SK-N-MC (cell line): ENCODE data around the gene CEP104.

ENCODE experiments used
- DNase-seq: peaks from one replicate; pipeline ENCODE4 v3.0.0-alpha.2; 2011; ENCODE audit warnings: low read depth, low spot score
- H3K27ac ChIP-seq: fragments of 200-600 bp; sonication (generic); 2 replicates; pipeline ENCODE4 v1.5.1; 2016; ENCODE audit warnings: mixed run types
- H3K36me3 ChIP-seq: fragments of 200-600 bp; sonication (generic); 2 replicates; pipeline ENCODE4 v1.6.1; 2017; ENCODE audit warnings: antibody characterized with exemption, low read length, mixed read lengths; ENCODE audit not compliant: insufficient read depth
- H3K4me3 ChIP-seq: fragments of 200-600 bp; sonication (generic); 2 replicates; pipeline ENCODE4 v1.5.1; 2016
- H3K9ac ChIP-seq: fragments of 200-600 bp; sonication (generic); 2 replicates; pipeline ENCODE4 v1.8.0; 2017; ENCODE audit warnings: mixed run types, mixed read lengths; ENCODE audit not compliant: insufficient read length
- H3K9me3 ChIP-seq: fragments of 200-600 bp; sonication (generic); 2 replicates; pipeline ENCODE4 v1.6.1; 2017; ENCODE audit warnings: low read depth, mild to moderate bottlenecking, antibody characterized with exemption, low read length, moderate library complexity, mixed read lengths
- EZH2 ChIP-seq: fragments of 200-600 bp; sonication (generic); IDR thresholded peaks from one replicate; pipeline ENCODE4 v1.6.1; 2017; ENCODE audit warnings: antibody characterized with exemption
- FOXP2 ChIP-seq: optimal IDR thresholded peaks from 2 replicates; pipeline ENCODE3; 2011; ENCODE audit warnings: mild to moderate bottlenecking, moderate library complexity; ENCODE audit not compliant: insufficient read depth; ENCODE audit errors: extremely low read length, control extremely low read depth
- POLR2AphosphoS5 ChIP-seq: IDR thresholded peaks from 2 replicates; pipeline ENCODE4 v1.6.1; 2012; ENCODE audit warnings: mild to moderate bottlenecking, low read depth, low read length, borderline replicate concordance

The CEP104 gene

DNA sequence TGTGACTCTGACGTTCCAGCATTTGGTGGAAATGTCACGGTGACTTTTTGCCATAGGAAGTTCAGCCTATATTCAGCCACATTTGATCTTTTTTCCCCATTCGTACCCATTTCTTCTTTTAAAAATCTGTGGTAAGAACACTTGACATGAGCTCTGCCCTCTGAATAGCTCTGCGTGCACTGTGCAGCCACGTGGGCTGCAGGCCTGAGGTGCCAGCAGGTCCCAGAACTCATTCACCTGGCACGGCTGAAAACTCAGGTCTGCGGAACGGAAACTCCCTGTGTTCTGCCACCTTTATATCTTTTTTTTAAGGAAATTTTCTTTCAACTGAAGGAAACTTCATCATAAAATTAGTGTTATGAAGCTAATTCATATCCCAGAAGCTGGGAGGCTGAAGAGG, 28.6 kb downstream of the CEP104 start:
- H3K27ac ChIP-seq: no peak overlapping the region
- TF ChIP-seq POLR2AphosphoS5 (no peak), EZH2 (no peak), FOXP2 (no peak)
- H3K9me3 ChIP-seq: no peaks in the 10 kb centered on the region
- H3K36me3 ChIP-seq: peaks cover 5% of the 10 kb centered on the region
- no peak for DNase-seq
- H3K4me3 ChIP-seq: no peak overlapping the region
- no peak overlapping the region for H3K9ac ChIP-seq

DNA sequence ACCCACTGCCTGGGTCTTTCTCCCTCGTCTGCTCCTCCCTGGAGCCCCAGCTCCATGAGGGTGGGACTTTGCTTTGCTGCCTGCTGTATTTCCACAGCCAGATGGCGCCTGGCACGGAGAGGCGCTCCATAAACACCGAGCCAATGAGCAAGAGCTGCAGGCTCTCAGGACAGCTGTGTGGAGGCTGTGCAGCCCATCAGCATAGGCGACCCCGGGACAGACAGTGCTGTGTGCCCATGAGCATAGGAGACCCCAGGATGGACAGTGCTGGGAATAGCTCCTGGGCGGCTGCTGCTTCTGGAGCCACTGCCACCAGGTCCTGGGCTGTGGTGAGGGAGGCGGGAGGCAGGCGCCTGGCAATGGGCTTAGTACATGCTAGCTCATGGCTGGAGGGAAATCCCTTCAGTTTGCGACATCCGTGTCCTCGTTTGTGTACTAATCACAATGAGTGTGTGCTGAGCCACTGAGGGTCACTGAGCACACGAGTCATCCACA, 29.2 kb downstream of the CEP104 start:
- Histone ChIP-seq H3K36me3 (peaks cover 5% of the 10 kb centered on the region; the same call in 1 of the 2 replicates), H3K9ac (no peak overlapping the region), H3K27ac (no peak overlapping the region), H3K9me3 (no peaks in the 10 kb centered on the region), H3K4me3 (no peak overlapping the region)
- no peak for DNase-seq
- TF ChIP-seq POLR2AphosphoS5 (no peak), EZH2 (no peak)

DNA sequence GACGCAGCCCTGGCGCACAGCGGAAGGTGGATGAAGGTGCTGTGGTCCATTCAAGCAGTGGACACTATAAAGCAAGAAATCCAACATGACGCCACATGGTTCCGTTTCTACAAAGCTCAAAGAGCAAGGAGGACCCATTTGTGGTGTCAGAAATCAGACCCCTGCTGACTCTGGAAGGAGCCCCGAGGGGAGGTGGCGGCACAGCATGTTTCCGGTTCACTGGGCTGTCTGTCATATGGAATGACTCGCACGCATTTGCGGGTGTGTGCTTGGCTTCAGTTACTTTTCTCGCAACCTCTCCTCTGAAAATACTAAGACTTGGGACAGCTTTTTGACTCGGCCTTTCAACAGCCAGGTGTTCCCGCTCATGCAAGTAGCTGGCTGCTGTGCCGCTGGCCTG, 31.7 kb downstream of the CEP104 start:
- no peaks in the 10 kb centered on the region for H3K9me3 ChIP-seq
- peaks cover 5% of the 10 kb centered on the region; the same call in 1 of the 2 replicates for H3K36me3 ChIP-seq
- DNase-seq: no peak
- no peak overlapping the region for H3K4me3 ChIP-seq
- no peak overlapping the region for H3K9ac ChIP-seq
- H3K27ac ChIP-seq: no peak overlapping the region
- TF ChIP-seq POLR2AphosphoS5: no peak
- TF ChIP-seq EZH2: no peak
- no peak for TF ChIP-seq FOXP2

DNA sequence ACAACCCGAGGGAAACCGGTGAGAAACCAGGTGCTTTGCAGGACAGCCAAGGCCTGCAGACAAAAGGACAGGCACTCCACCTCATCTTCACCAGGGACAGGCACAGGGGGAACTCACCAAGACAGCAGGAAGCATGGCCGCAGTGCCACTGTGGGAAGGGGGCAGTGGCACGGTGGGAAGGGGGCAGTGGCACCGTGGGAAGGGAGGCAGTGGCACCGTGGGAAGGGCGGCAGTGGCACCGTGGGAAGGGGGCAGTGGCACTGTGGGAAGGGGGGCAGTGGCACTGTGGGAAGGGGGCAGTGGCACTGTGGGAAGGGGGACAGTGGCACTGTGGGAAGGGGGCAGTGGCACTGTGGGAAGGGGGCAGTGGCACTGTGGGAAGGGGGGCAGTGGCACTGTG, 32.4 kb downstream of the CEP104 start:
- H3K27ac ChIP-seq: no peak overlapping the region
- peaks cover 3% of the 10 kb centered on the region; the same call in 1 of the 2 replicates for H3K36me3 ChIP-seq
- no peak overlapping the region for H3K4me3 ChIP-seq
- no peak for TF ChIP-seq EZH2
- TF ChIP-seq FOXP2: no peak
- no peak for TF ChIP-seq POLR2AphosphoS5
- no peaks in the 10 kb centered on the region for H3K9me3 ChIP-seq
- no peak overlapping the region for H3K9ac ChIP-seq
- DNase-seq: no peak

DNA sequence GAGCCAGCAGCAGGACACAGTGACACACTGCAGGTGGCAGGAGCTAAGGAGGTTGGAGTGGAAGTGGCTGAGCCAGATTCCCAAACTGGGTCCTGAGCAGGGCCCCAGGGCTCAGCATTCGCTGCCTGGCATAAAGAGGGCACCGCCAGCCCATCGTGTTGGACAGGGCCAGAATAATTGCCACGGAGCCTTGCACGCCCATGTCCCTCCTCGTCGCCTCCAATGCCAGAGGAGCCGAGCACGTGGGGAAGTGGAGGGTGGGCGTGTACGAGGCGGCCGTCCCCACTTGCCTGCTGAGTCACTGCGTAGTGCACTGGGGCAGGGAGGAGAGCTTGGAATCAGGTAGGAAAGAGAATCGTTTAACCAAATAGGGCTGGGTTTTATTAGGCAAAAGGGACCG, 34.6 kb downstream of the CEP104 start:
- Histone ChIP-seq H3K36me3 (no peaks in the 10 kb centered on the region; the same call in 1 of the 2 replicates), H3K9me3 (no peaks in the 10 kb centered on the region), H3K27ac (no peak overlapping the region), H3K4me3 (no peak overlapping the region), H3K9ac (no peak overlapping the region)
- TF ChIP-seq FOXP2: no peak
- no peak for TF ChIP-seq POLR2AphosphoS5
- no peak for TF ChIP-seq EZH2
- no peak for DNase-seq

DNA sequence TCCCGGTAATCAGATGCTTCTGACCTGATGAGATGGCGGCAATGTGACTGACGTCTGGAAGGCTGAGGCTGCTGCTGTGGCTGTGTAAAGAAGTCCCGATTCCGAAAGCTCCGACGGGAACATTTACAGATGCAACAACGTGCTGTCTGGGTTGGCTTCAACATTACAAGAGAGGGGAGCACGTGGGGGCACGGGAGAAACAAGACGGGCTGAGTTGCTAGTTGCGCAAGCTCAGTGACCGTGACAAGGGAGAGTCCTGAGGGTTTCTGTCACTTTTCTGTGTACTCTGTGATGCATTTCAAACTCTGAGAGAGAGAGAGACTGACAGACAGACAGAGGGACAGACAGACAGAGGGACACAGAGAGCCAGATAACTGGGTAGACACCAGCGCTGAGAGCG, 35.1 kb downstream of the CEP104 start:
- H3K27ac ChIP-seq: no peak overlapping the region
- H3K4me3 ChIP-seq: no peak overlapping the region
- no peak for TF ChIP-seq FOXP2
- TF ChIP-seq EZH2: no peak
- TF ChIP-seq POLR2AphosphoS5: no peak
- H3K36me3 ChIP-seq: no peaks in the 10 kb centered on the region; the same call in 1 of the 2 replicates
- DNase-seq: no peak
- H3K9me3 ChIP-seq: no peaks in the 10 kb centered on the region
- no peak overlapping the region for H3K9ac ChIP-seq

DNA sequence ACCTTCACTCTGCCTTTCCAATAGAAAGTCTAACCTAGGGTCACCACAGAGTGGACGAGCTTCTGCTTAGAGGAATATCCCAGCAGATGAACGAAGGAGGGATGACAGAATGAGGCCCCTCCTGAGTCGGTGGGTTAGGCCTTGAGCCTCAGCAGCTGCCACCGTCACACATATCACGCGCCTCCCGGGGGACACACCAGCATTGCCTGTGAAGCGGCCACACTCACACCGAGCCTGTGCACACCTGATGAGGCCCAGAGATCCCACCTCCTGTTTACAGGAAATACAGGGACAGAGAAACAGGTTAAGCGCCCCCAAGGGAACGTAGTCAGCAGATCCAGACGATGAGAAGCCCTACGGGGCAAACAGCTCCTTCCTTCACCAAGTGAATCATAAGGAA, 35.6 kb downstream of the CEP104 start:
- no peak overlapping the region for H3K9ac ChIP-seq
- TF ChIP-seq FOXP2 (no peak), POLR2AphosphoS5 (no peak), EZH2 (no peak)
- no peak overlapping the region for H3K4me3 ChIP-seq
- no peak overlapping the region for H3K27ac ChIP-seq
- no peaks in the 10 kb centered on the region; the same call in 1 of the 2 replicates for H3K36me3 ChIP-seq
- no peak for DNase-seq
- no peaks in the 10 kb centered on the region for H3K9me3 ChIP-seq

DNA sequence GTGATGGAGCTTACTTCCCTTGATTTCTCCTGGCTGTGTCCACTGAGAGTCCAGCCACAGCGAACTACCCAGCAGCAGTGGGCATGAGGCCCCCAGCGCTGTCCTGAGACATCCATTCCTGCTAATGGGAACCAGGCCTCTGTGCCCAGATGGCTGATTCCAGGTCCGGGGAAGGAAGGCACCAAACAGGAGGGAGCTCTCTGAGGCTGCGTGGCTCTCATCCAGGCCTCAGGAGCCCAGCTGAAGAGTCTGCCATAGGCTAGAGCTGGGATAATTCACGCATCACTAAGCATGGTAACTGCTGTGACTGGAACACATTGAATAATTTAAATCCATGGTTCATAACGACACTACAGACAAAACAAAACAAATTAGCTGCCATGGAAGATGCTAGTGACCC, 36.0 kb downstream of the CEP104 start:
- Histone ChIP-seq H3K36me3 (no peaks in the 10 kb centered on the region; the same call in 1 of the 2 replicates), H3K27ac (no peak overlapping the region), H3K9me3 (no peaks in the 10 kb centered on the region), H3K9ac (no peak overlapping the region), H3K4me3 (no peak overlapping the region)
- DNase-seq: no peak
- TF ChIP-seq EZH2: no peak
- no peak for TF ChIP-seq POLR2AphosphoS5
- no peak for TF ChIP-seq FOXP2

DNA sequence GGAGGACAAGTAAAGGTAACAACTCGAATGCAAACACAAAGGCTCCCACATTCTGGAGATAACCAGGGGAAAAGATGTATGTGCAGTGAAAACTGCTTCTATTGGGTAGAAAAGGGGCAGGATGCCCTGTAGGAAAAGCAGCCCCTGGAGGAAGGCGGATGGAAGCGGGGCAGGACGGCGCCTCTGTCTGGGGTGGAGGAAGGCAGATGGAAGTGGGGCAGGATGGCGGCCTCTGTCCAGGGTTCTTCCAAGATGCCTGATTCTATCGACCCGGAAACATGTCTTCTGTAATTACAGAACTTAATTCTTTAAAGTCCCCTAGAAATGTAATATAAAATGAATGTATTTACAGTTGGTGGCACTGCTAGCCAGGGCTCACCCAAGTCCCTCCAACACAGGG, 36.7 kb downstream of the CEP104 start:
- Histone ChIP-seq H3K9me3 (no peaks in the 10 kb centered on the region), H3K4me3 (no peak overlapping the region), H3K9ac (no peak overlapping the region), H3K27ac (no peak overlapping the region), H3K36me3 (no peaks in the 10 kb centered on the region; the same call in 1 of the 2 replicates)
- no peak for TF ChIP-seq POLR2AphosphoS5
- TF ChIP-seq EZH2: no peak
- no peak for TF ChIP-seq FOXP2
- DNase-seq: no peak
